ENCODE data around the gene TTC12.

The TTC12 gene

GRCh38 chr11:113322158-113322557, 7.8 kb downstream of the TTC12 start:
- no peak for TF ChIP-seq CTCF (conservative IDR thresholded peaks at IDR 0.05; ENCODE audit: low read length)

GRCh38 chr11:113324250-113324649, 9.9 kb downstream of the TTC12 start:
- H3K4me3 ChIP-seq (ENCODE audit: low read length) = no peak overlapping the region
- no peak for DNase-seq (ENCODE audit: low read depth)
- no peak for TF ChIP-seq CTCF (conservative IDR thresholded peaks at IDR 0.05; ENCODE audit: low read length)

More at GRCh38 chr11:113322158-113322557, 7.8 kb downstream of the TTC12 start:
- H3K4me3 ChIP-seq (ENCODE audit: low read length) = no peak overlapping the region
- DNase-seq (ENCODE audit: low read depth) = no peak

- TF ChIP-seq CTCF (conservative IDR thresholded peaks at IDR 0.05; ENCODE audit: low read length) = no peak
- H3K4me3 ChIP-seq (ENCODE audit: low read length) = no peak overlapping the region
- DNase-seq (ENCODE audit: low read depth) = no peak
Measured at GRCh38 chr11:113329725-113330124, 15.3 kb downstream of the TTC12 start.

- H3K4me3 ChIP-seq (ENCODE audit: low read length) = no peak overlapping the region
- DNase-seq (ENCODE audit: low read depth) = no peak
- no peak for TF ChIP-seq CTCF (conservative IDR thresholded peaks at IDR 0.05; ENCODE audit: low read length)
Measured at GRCh38 chr11:113331441-113331840, 17.1 kb downstream of the TTC12 start.

- peak; percentile 30 for DNase-seq (ENCODE audit: low read depth)
- no peak for TF ChIP-seq CTCF (conservative IDR thresholded peaks at IDR 0.05; ENCODE audit: low read length)
Measured at GRCh38 chr11:113332023-113332422, 17.6 kb downstream of the TTC12 start.

GRCh38 chr11:113332638-113333329, 18.4 kb downstream of the TTC12 start:
- no peak for TF ChIP-seq CTCF (conservative IDR thresholded peaks at IDR 0.05; ENCODE audit: low read length)
- DNase-seq (ENCODE audit: low read depth) = no peak

More at GRCh38 chr11:113332023-113332422, 17.6 kb downstream of the TTC12 start:
- no peak overlapping the region for H3K4me3 ChIP-seq (ENCODE audit: low read length)

GRCh38 chr11:113334183-113334582, 19.8 kb downstream of the TTC12 start:
- no peak overlapping the region for H3K4me3 ChIP-seq (ENCODE audit: low read length)
- DNase-seq (ENCODE audit: low read depth) = no peak
- TF ChIP-seq CTCF (conservative IDR thresholded peaks at IDR 0.05; ENCODE audit: low read length) = no peak

More at GRCh38 chr11:113332638-113333329, 18.4 kb downstream of the TTC12 start:
- no peak overlapping the region for H3K4me3 ChIP-seq (ENCODE audit: low read length)
